Iris pigment epithelial cell (primary cell): Measurements from ENCODE around the gene CLEC19A.

Source experiments
- DNase-seq: peaks from one replicate; pipeline ENCODE4 v3.0.0-alpha.2; 2011; ENCODE audit warnings: low read depth

CLEC19A gene

GRCh38 chr16:19328364-19328763 lies 42.8 kb downstream of the CLEC19A start:
- no peak for DNase-seq

- peak; percentile 11 for DNase-seq
Observed at GRCh38 chr16:19329932-19330331, 44.4 kb downstream of the CLEC19A start.

DNA sequence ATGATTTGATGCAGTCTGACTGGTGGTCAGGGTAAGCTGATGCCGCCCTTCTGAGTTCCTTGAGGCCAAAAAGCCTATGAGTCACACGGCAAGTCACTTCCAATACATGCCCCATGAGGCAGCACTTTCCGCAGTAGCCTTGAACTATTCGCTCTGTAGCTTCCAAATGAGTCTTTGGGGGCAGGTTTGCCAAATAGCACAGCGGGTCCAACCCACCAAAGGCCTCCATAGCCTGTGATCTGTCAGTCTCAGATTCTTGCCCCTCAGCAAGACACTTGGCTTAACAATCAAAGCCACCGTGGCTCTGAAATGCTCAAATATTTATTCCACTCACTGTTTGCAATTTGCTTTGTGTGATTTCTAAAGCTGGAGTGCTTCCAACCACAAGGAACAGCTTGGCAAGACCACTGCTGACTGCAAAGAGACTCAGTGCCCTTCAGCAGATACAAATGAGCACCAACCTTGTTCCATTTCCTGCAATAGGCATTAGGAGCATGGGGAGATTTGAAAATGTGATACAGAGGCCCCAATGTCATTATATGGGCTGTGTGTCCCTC lies 45.4 kb downstream of the CLEC19A start:
- peak; percentile 27 for DNase-seq

GRCh38 chr16:19331794-19332193 lies 46.3 kb downstream of the CLEC19A start:
- DNase-seq, result no peak

- no peak for DNase-seq
Observed at GRCh38 chr16:19338335-19338734, 52.8 kb downstream of the CLEC19A start.

- DNase-seq, result no peak
Observed at GRCh38 chr16:19344224-19344801, 58.8 kb downstream of the CLEC19A start.

DNA sequence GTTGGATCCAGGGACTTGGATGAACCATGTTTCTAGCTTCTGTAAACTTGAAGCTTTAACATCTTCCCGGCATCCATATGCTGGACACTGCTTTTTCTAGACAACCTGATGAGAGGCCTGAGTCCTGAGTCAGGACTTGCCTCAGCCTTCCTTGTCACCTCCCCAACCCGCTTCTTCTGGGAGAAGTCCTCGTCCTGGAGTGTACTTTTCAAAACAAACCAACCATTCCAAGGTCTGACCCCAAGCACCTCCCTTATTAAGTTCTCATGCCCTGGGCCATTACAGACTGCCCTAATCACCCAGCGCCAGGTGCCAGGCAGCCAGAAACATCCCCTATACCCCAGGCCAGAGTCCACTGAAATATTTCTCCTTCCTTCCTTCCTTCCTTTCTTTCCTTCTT lies 59.4 kb downstream of the CLEC19A start:
- DNase-seq, result no peak

DNA sequence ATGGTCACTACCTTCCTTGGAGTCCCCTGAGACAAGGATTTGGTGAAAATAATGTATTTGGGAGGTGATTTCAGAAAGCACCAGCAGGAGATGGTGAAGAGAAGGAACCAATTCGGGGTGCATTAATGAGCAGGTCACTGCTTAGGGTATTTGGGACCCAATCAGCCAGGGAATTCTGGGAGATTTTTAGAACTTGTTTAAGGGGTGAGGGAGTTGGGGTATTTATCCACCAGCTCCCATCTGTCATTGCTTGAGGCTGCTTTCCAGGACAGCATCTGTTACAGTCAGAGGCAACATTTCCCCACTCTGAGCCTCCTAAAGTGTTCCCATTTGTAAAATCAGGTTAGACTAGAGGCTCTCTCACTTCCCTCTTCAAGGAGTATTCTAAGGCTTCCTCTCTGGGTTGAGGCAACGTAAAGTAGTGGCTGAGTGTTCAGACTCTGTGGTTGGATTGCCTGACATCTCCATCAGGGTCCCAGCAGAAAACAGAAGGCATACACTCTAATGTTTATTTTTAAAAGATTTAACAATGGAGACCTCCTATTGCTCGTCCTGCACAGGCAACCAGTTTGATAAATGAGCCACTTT lies 60.9 kb downstream of the CLEC19A start:
- DNase-seq, result no peak

GRCh38 chr16:19348125-19348524 lies 62.6 kb downstream of the CLEC19A start:
- DNase-seq, result no peak

DNA sequence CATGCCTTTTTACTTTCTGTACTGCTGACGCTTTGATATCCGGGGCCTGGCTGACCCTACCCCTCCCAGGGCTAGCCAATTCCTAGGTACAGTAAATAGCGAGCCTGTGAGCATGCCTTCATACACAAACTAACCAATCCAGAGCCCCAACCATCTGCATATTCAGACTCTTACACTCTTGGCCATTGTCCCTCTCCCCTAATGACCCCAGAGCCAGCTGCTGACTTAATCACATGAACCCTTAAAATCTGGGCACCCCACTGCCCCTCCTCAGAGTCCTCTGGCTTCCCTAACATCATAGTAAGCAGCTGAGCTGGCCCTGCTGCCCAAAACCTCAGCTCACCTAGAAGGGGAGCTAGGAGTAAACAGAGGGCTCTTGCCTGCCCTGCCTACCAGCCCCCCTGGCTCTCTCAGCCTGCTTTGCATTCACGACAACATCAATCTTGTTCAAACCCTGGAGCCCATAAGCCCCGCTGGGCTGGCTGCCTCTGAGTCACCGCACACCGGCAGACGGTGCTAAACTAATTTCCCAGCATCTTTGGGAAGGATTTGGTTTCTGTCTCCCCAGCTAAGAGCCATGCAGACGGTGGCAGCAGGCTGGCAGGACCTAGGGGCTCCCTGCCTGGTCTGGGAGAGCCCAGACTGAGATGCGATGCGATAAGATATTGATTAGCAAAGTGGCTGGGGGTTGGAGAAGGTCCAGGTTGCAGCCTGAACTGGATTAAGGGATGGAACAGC lies 63.2 kb downstream of the CLEC19A start:
- no peak for DNase-seq

GRCh38 chr16:19354371-19354770 lies 68.8 kb downstream of the CLEC19A start:
- DNase-seq, result no peak

- DNase-seq, result no peak
Observed at GRCh38 chr16:19356024-19356952, 70.8 kb downstream of the CLEC19A start.

DNA sequence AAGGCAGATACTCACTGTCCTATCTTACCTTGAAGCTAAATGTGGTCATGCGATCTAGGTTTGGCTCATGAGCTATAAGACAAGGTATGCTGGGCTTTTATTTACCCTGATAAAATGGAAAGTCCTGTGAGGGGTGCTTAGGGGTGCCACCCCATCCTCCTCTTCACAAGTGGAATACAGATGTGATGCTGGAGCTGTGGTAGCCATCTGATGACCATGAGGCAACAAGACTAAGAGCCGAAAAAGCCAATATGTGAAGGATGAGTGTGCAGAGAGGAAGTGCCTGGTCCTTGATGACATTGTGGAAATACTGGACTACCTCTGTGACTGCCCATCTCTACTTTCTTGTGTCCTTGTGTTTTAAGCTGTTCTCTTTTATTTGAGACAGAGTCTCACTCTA lies 74.0 kb downstream of the CLEC19A start:
- no peak for DNase-seq
